ENCODE data around the gene MYO1B.

MYO1B gene

GRCh38 chr2:191226196-191226595 is 19.0 kb upstream of the MYO1B start:
- no peak for DNase-seq

GRCh38 chr2:191228333-191228732 is 16.9 kb upstream of the MYO1B start:
- no peak for DNase-seq

- DNase-seq, result no peak
Measured at GRCh38 chr2:191228861-191229260, 16.3 kb upstream of the MYO1B start.

GRCh38 chr2:191230174-191230573 is 15.0 kb upstream of the MYO1B start:
- peak; percentile 69 to 82 (median 70) for DNase-seq

- DNase-seq, result peak; percentile 18 to 34 (median 33)
Measured at GRCh38 chr2:191231995-191232394, 13.2 kb upstream of the MYO1B start.

- DNase-seq, result no peak
Measured at GRCh38 chr2:191233533-191233932, 11.7 kb upstream of the MYO1B start.

GRCh38 chr2:191234376-191234775 is 10.8 kb upstream of the MYO1B start:
- DNase-seq, result no peak

GRCh38 chr2:191240871-191241270 is 4.3 kb upstream of the MYO1B start:
- no peak for DNase-seq

GRCh38 chr2:191241418-191241817 is 3.8 kb upstream of the MYO1B start:
- no peak for DNase-seq

GRCh38 chr2:191243154-191243553 is 2.0 kb upstream of the MYO1B start:
- DNase-seq, result no peak

- no peak for DNase-seq
Measured at GRCh38 chr2:191244350-191244749, 854 bp upstream of the MYO1B start.

GRCh38 chr2:191245869-191246531 is 796 bp downstream of the MYO1B start:
- peak; percentile 33 to 66 (median 45) for DNase-seq

- DNase-seq, result no peak
Measured at GRCh38 chr2:191246820-191247380, 1.7 kb downstream of the MYO1B start.

- DNase-seq, result peak; percentile 89 to 95 (median 89)
Measured at GRCh38 chr2:191247381-191248057, 2.3 kb downstream of the MYO1B start.

GRCh38 chr2:191249156-191249813 is 4.1 kb downstream of the MYO1B start:
- peak; percentile 14 to 51 (median 38) for DNase-seq

- DNase-seq, result no peak
Measured at GRCh38 chr2:191250400-191250799, 5.2 kb downstream of the MYO1B start.

GRCh38 chr2:191250986-191251385 is 5.8 kb downstream of the MYO1B start:
- no peak for DNase-seq

- DNase-seq, result no peak
Measured at GRCh38 chr2:191252699-191253098, 7.5 kb downstream of the MYO1B start.

- no peak for DNase-seq
Measured at GRCh38 chr2:191253476-191253875, 8.3 kb downstream of the MYO1B start.

GRCh38 chr2:191255271-191255670 is 10.1 kb downstream of the MYO1B start:
- DNase-seq, result no peak

- no peak for DNase-seq
Measured at GRCh38 chr2:191255756-191256312, 10.6 kb downstream of the MYO1B start.

- DNase-seq, result no peak
Measured at GRCh38 chr2:191257934-191258333, 12.7 kb downstream of the MYO1B start.

- no peak for DNase-seq
Measured at GRCh38 chr2:191258996-191259395, 13.8 kb downstream of the MYO1B start.

Data from suppressor macrophage treated with lipopolysaccharide for 1 hour (primary cell).